HG03342 (cell line): Measurements from ENCODE around the gene SNAPC5.
"Not testable (repeated sequence)": the region's sequence is repeated elsewhere in the genome, so short reads cannot be mapped to it uniquely, and the experiment has no call there.

Source experiments
- ATAC-seq: cut with Tn5 transposase; IDR thresholded peaks from one replicate; pipeline ENCODE4 v1.9.1; 2021; ENCODE audit warnings: mild to moderate bottlenecking, moderate library complexity; ENCODE audit not compliant: unreplicated experiment

Gene SNAPC5

DNA sequence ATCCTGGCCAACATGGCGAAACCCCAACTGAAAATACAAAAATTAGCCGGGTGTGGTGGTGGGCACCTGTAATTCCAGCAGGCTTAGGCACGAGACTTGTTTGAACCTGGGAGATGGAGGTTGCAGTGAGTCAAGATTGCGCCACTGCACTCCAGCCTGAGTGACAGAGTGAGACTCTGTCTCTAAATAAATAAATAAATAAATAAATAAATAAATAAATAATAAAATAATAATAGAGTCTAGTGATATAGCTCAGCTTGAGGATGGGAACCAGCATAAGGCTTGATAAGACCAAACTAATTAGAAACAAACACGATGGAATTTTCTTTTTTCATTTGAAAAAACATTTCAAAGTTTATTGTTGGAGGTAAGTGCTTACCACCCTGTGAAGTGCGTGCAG lies 36.3 kb downstream of the SNAPC5 start:
- not testable (repeated sequence) for ATAC-seq

DNA sequence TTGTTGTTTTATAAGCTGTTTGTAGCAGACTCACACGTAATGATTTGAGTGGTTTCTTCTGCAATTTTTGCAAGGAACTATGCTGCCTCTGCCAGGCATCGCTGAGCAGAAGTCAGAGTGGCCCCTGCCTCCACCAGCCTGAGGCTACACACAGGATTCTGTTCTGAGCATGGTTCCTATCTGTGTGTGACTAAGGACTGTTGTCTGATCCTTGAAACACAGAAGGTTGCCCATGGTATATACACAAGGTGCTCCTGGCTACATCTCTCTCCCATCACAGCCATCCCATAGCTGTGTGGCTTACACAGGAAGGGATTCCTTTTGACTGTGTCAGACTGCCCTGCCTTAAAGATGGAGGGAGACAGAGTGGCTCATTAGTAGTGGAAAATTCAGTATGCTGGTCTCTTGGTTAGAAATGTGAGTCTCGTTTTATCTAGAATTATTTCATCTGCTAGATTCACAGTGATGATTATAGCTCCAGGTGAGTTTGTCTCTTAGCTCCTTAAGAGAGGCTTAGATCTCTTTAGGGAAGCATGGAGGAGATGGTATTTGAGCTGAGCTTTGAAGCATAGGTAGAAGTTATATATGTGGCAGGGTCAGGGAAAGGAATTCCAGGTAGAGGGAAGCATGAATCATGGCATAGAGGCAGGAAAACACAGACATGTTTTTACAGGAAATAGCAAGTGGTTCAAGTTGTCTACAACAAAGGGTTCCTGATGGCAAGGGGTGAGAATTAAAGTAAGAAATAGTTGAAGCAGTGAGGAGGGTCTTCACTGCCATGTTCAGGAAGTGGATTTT lies 37.5 kb downstream of the SNAPC5 start:
- no peak for ATAC-seq

DNA sequence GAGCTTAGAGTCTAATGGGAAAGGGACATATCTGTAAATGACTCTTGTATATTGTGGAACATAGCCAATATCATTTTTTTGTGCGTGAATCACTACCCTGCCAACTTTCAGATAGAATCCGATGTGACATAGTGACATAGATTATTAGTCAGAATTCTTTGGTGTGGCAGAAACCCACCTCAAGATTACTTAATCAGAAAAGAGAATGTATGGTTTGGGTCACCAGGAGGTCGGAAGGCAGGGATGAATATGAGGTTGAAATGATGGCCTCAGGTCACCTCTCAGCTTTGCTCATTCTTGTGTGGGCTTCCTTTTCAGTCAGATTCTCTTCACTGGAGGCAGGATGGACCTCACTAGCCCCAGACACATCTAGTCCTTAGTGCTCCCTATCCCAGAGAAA lies 41.4 kb downstream of the SNAPC5 start:
- no peak for ATAC-seq

DNA sequence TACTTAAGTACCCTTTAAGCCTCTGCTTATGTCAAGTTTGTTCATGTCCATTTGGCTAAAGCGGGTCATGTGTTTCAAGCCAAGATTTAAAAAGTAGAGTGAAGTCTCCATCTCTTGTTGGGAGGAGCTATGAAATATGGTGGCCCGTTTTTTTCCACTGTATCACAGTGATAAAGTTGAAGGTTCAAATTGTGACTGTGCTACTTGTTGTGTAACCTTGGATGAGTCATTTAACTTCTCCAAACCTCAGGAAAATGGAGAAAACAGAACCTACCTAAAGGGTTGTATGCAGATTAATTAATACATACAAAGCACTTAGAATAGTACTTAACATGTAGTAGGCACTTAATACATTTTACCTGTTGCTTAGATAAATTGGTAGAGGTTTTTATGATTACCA lies 43.4 kb downstream of the SNAPC5 start:
- no peak for ATAC-seq

DNA sequence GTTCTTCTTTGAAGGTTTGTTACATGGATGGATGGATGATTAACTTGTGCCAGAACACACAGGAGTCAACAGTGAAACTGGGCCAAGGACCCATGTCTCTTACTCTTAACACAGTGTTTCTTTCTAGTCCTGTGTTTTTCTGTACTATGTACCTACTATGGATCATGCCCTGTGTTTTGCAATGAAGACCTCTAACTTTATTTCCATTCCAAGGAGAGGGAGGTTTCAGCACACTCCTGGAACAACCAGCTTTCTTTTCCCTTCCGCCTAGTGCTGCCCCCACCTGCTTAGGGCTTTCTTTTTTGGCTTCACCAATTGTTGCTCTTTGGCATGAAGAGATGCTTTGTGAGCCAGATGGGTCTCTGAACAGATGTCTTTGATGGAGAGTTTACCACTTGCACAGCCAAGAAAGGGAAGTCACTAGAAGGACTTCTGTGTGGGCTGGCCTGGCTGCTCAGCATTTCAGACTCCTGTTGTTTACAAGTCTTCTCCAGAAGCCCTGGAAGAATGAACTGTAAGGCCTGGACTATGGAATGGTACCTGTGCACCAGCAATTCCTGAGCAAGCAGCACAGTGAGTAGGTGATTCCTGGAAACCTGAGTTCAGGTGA lies 44.5 kb downstream of the SNAPC5 start:
- no peak for ATAC-seq

DNA sequence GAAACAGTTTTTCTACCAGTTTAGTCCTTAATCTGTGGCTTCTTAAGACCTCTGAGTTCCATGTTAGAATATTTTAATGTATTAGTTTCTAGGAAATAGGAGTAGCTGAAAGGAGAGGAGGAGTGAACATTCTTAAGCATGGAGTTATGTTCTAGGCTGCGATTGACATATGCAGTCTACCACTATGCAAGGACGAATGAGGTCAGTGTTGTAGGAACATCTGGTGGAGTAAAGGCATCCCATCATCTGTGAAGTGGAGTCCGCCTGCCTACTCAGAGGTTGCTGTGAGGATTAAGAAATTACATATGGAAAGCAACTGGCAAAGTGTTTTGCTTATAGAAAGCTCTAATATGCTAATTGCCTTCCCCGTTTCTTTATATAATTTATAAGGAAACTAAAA lies 45.1 kb downstream of the SNAPC5 start:
- ATAC-seq = no peak
